ENCODE results near the gene PDE4D.
A peak's percentile ranks its signal among the peaks of the same experiment; 100 is the strongest.
"Not testable (repeated sequence)": the region's sequence is repeated elsewhere in the genome, so short reads cannot be mapped to it uniquely, and the experiment has no call there.

The PDE4D gene

GRCh38 chr5:59471463-59471862 is 422.1 kb downstream of the PDE4D start:
- Histone ChIP-seq H3K36me3 (ENCODE audit: control insufficient read depth, insufficient read depth, low read length) (no peaks in the 10 kb centered on the region), H3K4me3 (ENCODE audit: extremely low read depth, insufficient read depth, low read length, poor library complexity, severe bottlenecking) (no peak overlapping the region), H3K9me3 (ENCODE audit: control insufficient read depth, low read length) (no peaks in the 10 kb centered on the region), H3K4me1 (ENCODE audit: control insufficient read depth, insufficient read depth, low read length, poor library complexity, severe bottlenecking) (peaks cover 7% of the 10 kb centered on the region), H3K27ac (ENCODE audit: low read depth, low read length, severe bottlenecking) (no peak overlapping the region)
- no CpG with 5 or more reads among the region's 1 CpG for WGBS, 2 experiments (ENCODE audit: insufficient coverage in 2 of 2)

- peaks cover 8% of the 10 kb centered on the region for H3K4me1 ChIP-seq (ENCODE audit: control insufficient read depth, insufficient read depth, low read length, poor library complexity, severe bottlenecking)
- H3K27ac ChIP-seq (ENCODE audit: low read depth, low read length, severe bottlenecking): no peak overlapping the region
- WGBS, 2 experiments (ENCODE audit: insufficient coverage in 2 of 2): no CpG with 5 or more reads among the region's 2 CpGs
- no peak overlapping the region for H3K4me3 ChIP-seq (ENCODE audit: extremely low read depth, insufficient read depth, low read length, poor library complexity, severe bottlenecking)
- no peaks in the 10 kb centered on the region for H3K9me3 ChIP-seq (ENCODE audit: control insufficient read depth, low read length)
- no peaks in the 10 kb centered on the region for H3K36me3 ChIP-seq (ENCODE audit: control insufficient read depth, insufficient read depth, low read length)
Measured at GRCh38 chr5:59467969-59468368, 425.6 kb downstream of the PDE4D start.

DNA sequence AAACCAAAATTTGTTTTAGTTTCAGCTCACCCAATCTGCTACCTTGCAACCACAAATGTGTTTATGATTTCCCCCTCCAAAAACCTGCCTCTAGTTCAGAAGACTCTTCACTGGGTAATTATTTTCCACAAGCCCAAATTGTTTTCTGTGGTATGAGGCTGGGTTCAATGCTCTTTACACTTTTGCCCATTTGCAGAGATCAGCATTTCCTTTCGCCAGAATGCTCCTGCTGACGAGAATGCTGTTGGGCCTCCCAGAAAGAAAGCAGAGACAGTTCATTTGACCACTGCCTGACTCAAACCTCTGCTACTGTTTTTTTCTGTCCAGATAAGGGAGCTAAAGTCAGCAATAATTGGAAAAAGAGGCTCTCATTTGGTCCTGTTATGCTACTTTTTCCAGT is 427.3 kb downstream of the PDE4D start:
- Histone ChIP-seq H3K9me3 (ENCODE audit: control insufficient read depth, low read length) (no peaks in the 10 kb centered on the region), H3K4me3 (ENCODE audit: extremely low read depth, insufficient read depth, low read length, poor library complexity, severe bottlenecking) (no peak overlapping the region), H3K27ac (ENCODE audit: low read depth, low read length, severe bottlenecking) (peak overlapping the region; percentile 63), H3K36me3 (ENCODE audit: control insufficient read depth, insufficient read depth, low read length) (no peaks in the 10 kb centered on the region), H3K4me1 (ENCODE audit: control insufficient read depth, insufficient read depth, low read length, poor library complexity, severe bottlenecking) (peaks cover 8% of the 10 kb centered on the region)
- 40 to 60% methylated on average over 1 of the region's 2 CpGs for WGBS, 2 experiments (ENCODE audit: insufficient coverage in 2 of 2)

DNA sequence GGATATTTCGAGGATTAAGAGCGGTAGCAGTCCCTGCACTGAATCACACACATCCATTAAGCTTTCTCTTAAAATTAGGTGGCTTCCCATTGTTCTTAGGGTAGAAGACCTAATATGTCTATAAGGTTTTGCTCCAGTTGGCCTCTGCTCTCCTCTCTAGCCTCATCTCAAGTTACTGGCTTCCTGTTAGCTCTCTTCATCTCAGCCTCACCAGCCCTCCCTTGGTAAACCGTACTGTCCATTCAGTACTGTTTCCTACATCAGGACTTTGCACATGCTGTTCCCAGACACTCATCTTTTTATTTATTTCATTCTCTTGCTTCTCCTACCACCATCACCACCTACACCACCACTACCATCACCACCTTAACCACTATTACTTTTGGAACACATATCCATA is 428.6 kb downstream of the PDE4D start:
- Histone ChIP-seq H3K36me3 (ENCODE audit: control insufficient read depth, insufficient read depth, low read length) (no peaks in the 10 kb centered on the region), H3K4me1 (ENCODE audit: control insufficient read depth, insufficient read depth, low read length, poor library complexity, severe bottlenecking) (peaks cover 8% of the 10 kb centered on the region), H3K9me3 (ENCODE audit: control insufficient read depth, low read length) (no peaks in the 10 kb centered on the region), H3K27ac (ENCODE audit: low read depth, low read length, severe bottlenecking) (no peak overlapping the region), H3K4me3 (ENCODE audit: extremely low read depth, insufficient read depth, low read length, poor library complexity, severe bottlenecking) (no peak overlapping the region)
- WGBS, 2 experiments (ENCODE audit: insufficient coverage in 2 of 2): 100% methylated on average over 1 of the region's 3 CpGs

DNA sequence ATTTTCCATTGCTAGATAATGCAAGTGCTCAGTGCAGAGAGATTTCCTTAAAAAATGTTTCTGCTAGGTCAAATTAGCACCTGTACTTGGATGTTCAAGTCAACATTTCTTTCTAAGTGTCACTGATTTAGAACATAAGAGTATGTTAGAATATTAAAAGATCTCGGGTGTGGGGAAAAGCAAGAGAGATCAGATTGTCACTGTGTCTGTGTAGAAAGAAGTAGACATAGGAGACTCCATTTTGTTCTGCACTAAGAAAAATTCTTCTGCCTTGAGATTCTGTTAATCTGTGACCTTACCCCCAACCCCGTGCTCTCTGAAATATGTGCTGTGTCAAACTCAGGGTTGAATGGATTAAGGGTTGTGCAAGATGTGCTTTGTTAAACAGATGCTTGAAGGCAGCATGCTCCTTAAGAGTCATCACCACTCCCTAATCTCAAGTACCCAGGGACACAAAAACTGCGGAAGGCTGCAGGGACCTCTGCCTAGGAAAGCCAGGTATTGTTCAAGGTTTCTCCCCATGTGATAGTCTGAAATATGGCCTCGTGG is 429.8 kb downstream of the PDE4D start:
- WGBS, 2 experiments (ENCODE audit: insufficient coverage in 2 of 2): no CpG with 5 or more reads among the region's 4 CpGs
- H3K36me3 ChIP-seq (ENCODE audit: control insufficient read depth, insufficient read depth, low read length); H3K27ac ChIP-seq (ENCODE audit: low read depth, low read length, severe bottlenecking); H3K4me3 ChIP-seq (ENCODE audit: extremely low read depth, insufficient read depth, low read length, poor library complexity, severe bottlenecking); H3K9me3 ChIP-seq (ENCODE audit: control insufficient read depth, low read length); H3K4me1 ChIP-seq (ENCODE audit: control insufficient read depth, insufficient read depth, low read length, poor library complexity, severe bottlenecking): not testable (repeated sequence)

- peaks cover 8% of the 10 kb centered on the region for H3K4me1 ChIP-seq (ENCODE audit: control insufficient read depth, insufficient read depth, low read length, poor library complexity, severe bottlenecking)
- H3K36me3 ChIP-seq (ENCODE audit: control insufficient read depth, insufficient read depth, low read length): no peaks in the 10 kb centered on the region
- WGBS, 2 experiments (ENCODE audit: insufficient coverage in 2 of 2): no CpG with 5 or more reads among the region's 1 CpG
- H3K9me3 ChIP-seq (ENCODE audit: control insufficient read depth, low read length): no peaks in the 10 kb centered on the region
- H3K27ac ChIP-seq (ENCODE audit: low read depth, low read length, severe bottlenecking): no peak overlapping the region
- no peak overlapping the region for H3K4me3 ChIP-seq (ENCODE audit: extremely low read depth, insufficient read depth, low read length, poor library complexity, severe bottlenecking)
Measured at GRCh38 chr5:59462956-59463355, 430.6 kb downstream of the PDE4D start.

DNA sequence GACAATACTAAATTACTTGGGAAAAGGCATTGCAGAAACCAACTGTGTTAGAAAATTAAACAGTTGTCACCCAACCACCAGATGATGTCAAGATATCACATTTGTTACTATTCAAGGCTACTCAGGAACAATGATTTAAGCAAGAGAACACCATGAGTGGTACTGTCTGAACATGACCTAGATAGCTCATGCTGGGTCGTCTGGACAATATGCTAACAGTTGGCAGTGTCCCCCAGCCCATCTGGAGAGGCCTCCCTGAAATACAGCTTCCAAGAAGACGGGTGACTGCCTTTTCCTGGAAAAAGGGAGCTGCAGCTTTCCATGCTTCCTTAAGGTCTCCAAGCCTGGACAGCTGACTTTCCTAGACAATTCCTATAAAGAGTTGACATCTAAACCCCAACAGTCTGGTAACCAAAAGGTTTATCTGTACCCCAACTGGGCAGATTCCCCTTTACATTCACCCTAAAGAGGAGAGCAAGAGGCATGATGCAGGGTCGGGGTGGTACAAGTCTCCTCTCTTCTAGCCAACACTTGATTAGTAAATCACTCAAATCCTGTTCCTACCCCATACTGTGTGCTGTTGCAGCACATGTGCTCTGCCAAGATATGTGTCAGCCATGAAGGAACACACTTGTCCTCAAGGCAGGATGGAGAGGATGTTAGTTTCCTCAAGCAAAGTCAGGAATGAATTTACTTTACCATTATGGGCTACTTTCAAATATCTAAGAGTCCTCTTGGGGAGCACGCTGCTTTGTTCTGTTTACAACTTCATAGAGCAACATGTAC is 433.0 kb downstream of the PDE4D start:
- no peaks in the 10 kb centered on the region for H3K4me1 ChIP-seq (ENCODE audit: control insufficient read depth, insufficient read depth, low read length, poor library complexity, severe bottlenecking)
- WGBS, 2 experiments (ENCODE audit: insufficient coverage in 2 of 2): 79 to 81% methylated on average over 1 to 2 of the region's 4 CpGs
- no peak overlapping the region for H3K4me3 ChIP-seq (ENCODE audit: extremely low read depth, insufficient read depth, low read length, poor library complexity, severe bottlenecking)
- H3K36me3 ChIP-seq (ENCODE audit: control insufficient read depth, insufficient read depth, low read length): no peaks in the 10 kb centered on the region
- H3K9me3 ChIP-seq (ENCODE audit: control insufficient read depth, low read length): no peaks in the 10 kb centered on the region
- H3K27ac ChIP-seq (ENCODE audit: low read depth, low read length, severe bottlenecking): no peak overlapping the region

- H3K36me3 ChIP-seq (ENCODE audit: control insufficient read depth, insufficient read depth, low read length): no peaks in the 10 kb centered on the region
- no peak overlapping the region for H3K27ac ChIP-seq (ENCODE audit: low read depth, low read length, severe bottlenecking)
- no peak overlapping the region for H3K4me3 ChIP-seq (ENCODE audit: extremely low read depth, insufficient read depth, low read length, poor library complexity, severe bottlenecking)
- H3K4me1 ChIP-seq (ENCODE audit: control insufficient read depth, insufficient read depth, low read length, poor library complexity, severe bottlenecking): no peaks in the 10 kb centered on the region
- no peaks in the 10 kb centered on the region for H3K9me3 ChIP-seq (ENCODE audit: control insufficient read depth, low read length)
- 87 to 94% methylated on average over 2 of the region's 3 CpGs for WGBS, 2 experiments (ENCODE audit: insufficient coverage in 2 of 2)
Measured at GRCh38 chr5:59458966-59459729, 434.4 kb downstream of the PDE4D start.

GRCh38 chr5:59458321-59458720 is 435.2 kb downstream of the PDE4D start:
- no peak overlapping the region for H3K27ac ChIP-seq (ENCODE audit: low read depth, low read length, severe bottlenecking)
- no peaks in the 10 kb centered on the region for H3K4me1 ChIP-seq (ENCODE audit: control insufficient read depth, insufficient read depth, low read length, poor library complexity, severe bottlenecking)
- no peak overlapping the region for H3K4me3 ChIP-seq (ENCODE audit: extremely low read depth, insufficient read depth, low read length, poor library complexity, severe bottlenecking)
- WGBS, 2 experiments (ENCODE audit: insufficient coverage in 2 of 2): 83 to 91% methylated on average over 2 to 3 of the region's 4 CpGs
- H3K36me3 ChIP-seq (ENCODE audit: control insufficient read depth, insufficient read depth, low read length): no peaks in the 10 kb centered on the region
- H3K9me3 ChIP-seq (ENCODE audit: control insufficient read depth, low read length): no peaks in the 10 kb centered on the region

DNA sequence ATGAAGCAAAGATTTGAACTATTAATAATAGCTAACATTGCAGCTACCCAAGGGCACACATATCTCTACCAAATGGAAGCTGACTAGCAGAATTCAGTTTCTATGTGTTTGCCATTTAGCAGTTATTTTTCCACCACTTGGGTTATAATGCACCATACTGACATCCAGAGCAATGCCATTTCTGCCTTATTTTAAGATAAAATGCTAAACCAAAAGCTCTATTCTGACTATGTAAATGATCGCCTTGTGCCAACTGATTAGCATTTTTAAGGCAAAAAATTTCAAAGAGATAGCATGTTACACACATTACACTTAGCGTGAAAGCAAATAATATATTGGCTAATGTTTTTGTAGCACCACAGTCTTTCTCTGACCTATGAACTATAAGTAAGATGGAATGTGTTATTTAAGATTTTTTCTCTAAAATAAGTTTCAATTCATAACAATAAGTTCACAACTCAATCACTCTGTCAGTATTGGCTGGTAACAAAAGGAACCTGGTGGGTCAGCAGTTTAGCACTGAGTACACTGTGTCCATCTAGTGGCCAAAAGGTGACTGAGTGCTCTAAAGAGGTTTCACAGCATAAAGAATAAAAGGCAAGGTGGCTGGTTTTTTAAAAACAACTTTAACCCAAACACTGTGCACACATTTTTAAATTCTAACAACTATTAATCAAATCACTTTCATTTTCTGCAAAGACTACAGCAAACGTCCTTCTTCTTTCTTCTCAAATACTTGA is 443.5 kb downstream of the PDE4D start:
- H3K36me3 ChIP-seq (ENCODE audit: control insufficient read depth, insufficient read depth, low read length): no peaks in the 10 kb centered on the region
- peaks cover 9% of the 10 kb centered on the region for H3K9me3 ChIP-seq (ENCODE audit: control insufficient read depth, low read length)
- no peak overlapping the region for H3K4me3 ChIP-seq (ENCODE audit: extremely low read depth, insufficient read depth, low read length, poor library complexity, severe bottlenecking)
- no peak overlapping the region for H3K27ac ChIP-seq (ENCODE audit: low read depth, low read length, severe bottlenecking)
- no peaks in the 10 kb centered on the region for H3K4me1 ChIP-seq (ENCODE audit: control insufficient read depth, insufficient read depth, low read length, poor library complexity, severe bottlenecking)
- WGBS, 2 experiments (ENCODE audit: insufficient coverage in 2 of 2): 82 to 93% methylated on average over 2 of the region's 3 CpGs
